GM23338 (cell line): ENCODE measurements around the gene RPLP1. TPM values are rescaled to one million over a fixed set of nuclear protein-coding genes. Genes with fewer than 3 reads are reported as not detected.

Experiments used
- ATAC-seq: fragments of 200-7000 bp; cut with Tn5 transposase; 3 replicates; pipeline ENCODE4 v1.9.1; 2020
- DNase-seq: peaks from one replicate; pipeline ENCODE4 v3.0.0-alpha.2; 2015; ENCODE audit warnings: low spot score
- H2AFZ ChIP-seq: fragments of 200-600 bp; sonication (generic); 2 replicates; pipeline ENCODE4 v1.8.0; 2016; ENCODE audit warnings: antibody characterized with exemption, mild to moderate bottlenecking, moderate library complexity
- H3F3A ChIP-seq: fragments of 200-600 bp; sonication (generic); replicated peaks from 2 replicates; pipeline ENCODE4 v1.8.0; 2017; ENCODE audit warnings: antibody characterized with exemption, mixed run types, low read depth
- H3K27ac ChIP-seq: fragments of 200-600 bp; sonication (generic); 2 replicates; pipeline ENCODE4 v1.6.1; 2016; ENCODE audit warnings: low read depth
- H3K27me3 ChIP-seq: fragments of 200-600 bp; sonication (generic); 2 replicates; pipeline ENCODE4 v1.8.0; 2016; ENCODE audit warnings: mild to moderate bottlenecking, mixed run types, moderate library complexity; ENCODE audit not compliant: insufficient read depth
- H3K36me3 ChIP-seq: fragments of 200-600 bp; sonication (generic); 2 replicates; pipeline ENCODE4 v1.8.0; 2016; ENCODE audit warnings: mild to moderate bottlenecking; ENCODE audit not compliant: insufficient read depth
- H3K4me1 ChIP-seq: fragments of 200-600 bp; sonication (generic); 2 replicates; pipeline ENCODE4 v1.8.0; 2016; ENCODE audit warnings: mild to moderate bottlenecking, moderate library complexity; ENCODE audit not compliant: insufficient read depth
- H3K4me2 ChIP-seq: fragments of 200-600 bp; sonication (generic); 2 replicates; pipeline ENCODE4 v1.7.1; 2017; ENCODE audit warnings: mixed run types
- H3K4me3 ChIP-seq: fragments of 200-600 bp; sonication (generic); 2 replicates; pipeline ENCODE4 v1.6.1; 2016; ENCODE audit warnings: mixed run types
- H3K79me2 ChIP-seq: fragments of 200-600 bp; sonication (generic); replicated peaks from 2 replicates; pipeline ENCODE4 v1.8.0; 2017; ENCODE audit warnings: mild to moderate bottlenecking; ENCODE audit not compliant: insufficient read depth
- H3K9me2 ChIP-seq: fragments of 200-600 bp; sonication (generic); 2 replicates; pipeline ENCODE4 v1.8.0; 2017; ENCODE audit not compliant: insufficient read depth
- H4K20me1 ChIP-seq: fragments of 200-600 bp; sonication (generic); replicated peaks from 2 replicates; pipeline ENCODE4 v1.8.0; 2017; ENCODE audit warnings: mild to moderate bottlenecking; ENCODE audit not compliant: insufficient read depth
- H3K27ac Mint-ChIP-seq: 2 replicates; pipeline ENCODE4 v1.8.0; 2020; ENCODE audit warnings: inconsistent platforms, mild to moderate bottlenecking, moderate library complexity, mixed read lengths
- H3K27me3 Mint-ChIP-seq: 3 replicates; pipeline ENCODE4 v1.8.0; 2022; ENCODE audit warnings: low read depth, mild to moderate bottlenecking, moderate library complexity, mixed read lengths, inconsistent platforms; ENCODE audit not compliant: insufficient read depth, poor library complexity
- H3K36me3 Mint-ChIP-seq: 3 replicates; pipeline ENCODE4 v1.8.0; 2021; ENCODE audit warnings: low read depth, mild to moderate bottlenecking, inconsistent platforms, moderate library complexity, mixed read lengths
- H3K4me1 Mint-ChIP-seq: 3 replicates; pipeline ENCODE4 v1.8.0; 2020; ENCODE audit warnings: mild to moderate bottlenecking, inconsistent platforms, mixed read lengths
- H3K4me3 Mint-ChIP-seq: 3 replicates; pipeline ENCODE4 v1.8.0; 2021; ENCODE audit warnings: moderate library complexity, mild to moderate bottlenecking, inconsistent platforms, mixed read lengths
- H3K9me3 Mint-ChIP-seq: 3 replicates; pipeline ENCODE4 v1.8.0; 2020; ENCODE audit warnings: moderate library complexity, mild to moderate bottlenecking, inconsistent platforms, mixed read lengths
- CREB1 ChIP-seq: fragments of 250-450 bp; sonication (Bioruptor Pico); IDR thresholded peaks from 2 replicates; pipeline ENCODE4 v1.5.0; 2020; ENCODE audit warnings: low read depth, mild to moderate bottlenecking, moderate library complexity
- CTCF ChIP-seq, 2 experiments: fragments of 200-600 bp in 1 of 2; sonication (generic) in 1 of 2; conservative IDR thresholded peaks; 2 replicates each; pipeline versions ENCODE4 v1.5.1 to v1.6.1; 2016 to 2017; ENCODE audit warnings: antibody characterized with exemption in 2 of 2, low read depth in 2 of 2, mild to moderate bottlenecking in 2 of 2, moderate library complexity in 1 of 2
- ETS1 ChIP-seq: IDR thresholded peaks from 2 replicates; pipeline ENCODE4 v1.6.1; 2016; ENCODE audit warnings: antibody characterized with exemption
- EZH2 ChIP-seq: fragments of 200-600 bp; sonication (generic); IDR thresholded peaks from one replicate; pipeline ENCODE4 v1.8.0; 2017; ENCODE audit warnings: antibody characterized with exemption, mild to moderate bottlenecking, low read depth; ENCODE audit not compliant: unreplicated experiment
- EZH2phosphoT487 ChIP-seq: fragments of 200-600 bp; sonication (generic); IDR thresholded peaks from one replicate; pipeline ENCODE4 v1.8.1; 2018; ENCODE audit warnings: antibody characterized with exemption; ENCODE audit not compliant: unreplicated experiment
- JUNB ChIP-seq: IDR thresholded peaks from one replicate; pipeline ENCODE4 v1.6.1; 2016; ENCODE audit warnings: antibody characterized with exemption; ENCODE audit not compliant: unreplicated experiment
- NANOG ChIP-seq: IDR thresholded peaks from 2 replicates; pipeline ENCODE4 v1.6.1; 2016; ENCODE audit warnings: antibody characterized with exemption, borderline replicate concordance
- POLR2AphosphoS5 ChIP-seq: IDR thresholded peaks from 2 replicates; pipeline ENCODE4 v1.6.1; 2016; ENCODE audit warnings: antibody characterized with exemption, low read depth
- REST ChIP-seq: IDR thresholded peaks from one replicate; pipeline ENCODE4 v1.6.1; 2018; ENCODE audit warnings: antibody characterized with exemption; ENCODE audit not compliant: unreplicated experiment
- STAT1 ChIP-seq: IDR thresholded peaks from one replicate; pipeline ENCODE4 v1.6.1; 2016; ENCODE audit warnings: antibody characterized with exemption; ENCODE audit not compliant: unreplicated experiment
- ZNF114 ChIP-seq: fragments of 250-450 bp; sonication (Bioruptor Pico); IDR thresholded peaks from 2 replicates; pipeline ENCODE4 v1.5.0; 2020; ENCODE audit warnings: mild to moderate bottlenecking, moderate library complexity
- ZNF331 ChIP-seq: fragments of 250-450 bp; sonication (Bioruptor Pico); IDR thresholded peaks from 2 replicates; pipeline ENCODE4 v1.5.0; 2020; ENCODE audit warnings: low read depth, mild to moderate bottlenecking, moderate library complexity
- ZNF462 ChIP-seq: fragments of 250-450 bp; sonication (Bioruptor Pico); IDR thresholded peaks from 2 replicates; pipeline ENCODE4 v1.5.0; 2020; ENCODE audit warnings: mild to moderate bottlenecking, moderate library complexity
- polyA plus RNA-seq: library from polyadenylated mRNA; unstranded; fragments of >200 nt; fragmentation: Nextera tagmentation; extraction: Ambion mirVana; gene quantifications from 2 replicates; pipeline ENCODE4 v1.2.1, GENCODE V29; 2016
- total RNA-seq: library from RNA; depleted of rRNA; stranded (reverse); fragments of >200 nt; shearing (Covaris generic); gene quantifications from 2 replicates; pipeline ENCODE4 v1.2.3, GENCODE V29; 2014

The RPLP1 gene
- total and polyA plus RNA-seq, 2 experiments from 2014 or later = 283 to 3,258 TPM

- H3K79me2 ChIP-seq = peaks cover 13% of the 10 kb centered on the region
- H3F3A ChIP-seq = no peaks in the 10 kb centered on the region
- H3K27me3 ChIP-seq = no peaks in the 10 kb centered on the region
- TF ChIP-seq EZH2phosphoT487 (no peak), NANOG (no peak), JUNB (no peak), ETS1 (no peak), ZNF114 (CRISPR knock-in tag) (no peak), STAT1 (no peak), POLR2AphosphoS5 (no peak), CTCF (conservative IDR thresholded peaks at IDR 0.05; ENCODE audit: low read depth in 2 of 2) (no peak), EZH2 (no peak), ZNF331 (no peak), CREB1 (no peak), ZNF462 (CRISPR knock-in tag) (no peak), REST (no peak)
- H3K27ac Mint-ChIP-seq = no peak overlapping the region
- no peaks in the 10 kb centered on the region for H3K4me1 Mint-ChIP-seq
- no peaks in the 10 kb centered on the region for H3K27me3 Mint-ChIP-seq
- H3K4me3 Mint-ChIP-seq = no peak overlapping the region
- H4K20me1 ChIP-seq = peaks cover 12% of the 10 kb centered on the region; the same call in 1 of the 2 replicates
- H3K36me3 ChIP-seq = peaks cover 55% of the 10 kb centered on the region
- H3K27ac ChIP-seq = no peak overlapping the region
- no peaks in the 10 kb centered on the region for H3K9me3 Mint-ChIP-seq
- no peak overlapping the region for H3K4me3 ChIP-seq
- DNase-seq (no peak), ATAC-seq (no peak)
- H2AFZ ChIP-seq = no peak overlapping the region
- no peaks in the 10 kb centered on the region for H3K4me1 ChIP-seq
- peaks cover 80% of the 10 kb centered on the region for H3K36me3 Mint-ChIP-seq
- H3K9me2 ChIP-seq = no peaks in the 10 kb centered on the region
- H3K4me2 ChIP-seq = no peak overlapping the region
Measured at GRCh38 chr15:69434238-69434637, 18.4 kb upstream of the RPLP1 start.
